GM18868 (cell line): Measurements from ENCODE around the gene SPINT4.
"Not testable (repeated sequence)": the region's sequence is repeated elsewhere in the genome, so short reads cannot be mapped to it uniquely, and the experiment has no call there.

Experiments used
- ATAC-seq: cut with Tn5 transposase; IDR thresholded peaks from one replicate; pipeline ENCODE4 v1.9.1; 2021; ENCODE audit warnings: mild to moderate bottlenecking, moderate library complexity; ENCODE audit not compliant: unreplicated experiment

Gene SPINT4

DNA sequence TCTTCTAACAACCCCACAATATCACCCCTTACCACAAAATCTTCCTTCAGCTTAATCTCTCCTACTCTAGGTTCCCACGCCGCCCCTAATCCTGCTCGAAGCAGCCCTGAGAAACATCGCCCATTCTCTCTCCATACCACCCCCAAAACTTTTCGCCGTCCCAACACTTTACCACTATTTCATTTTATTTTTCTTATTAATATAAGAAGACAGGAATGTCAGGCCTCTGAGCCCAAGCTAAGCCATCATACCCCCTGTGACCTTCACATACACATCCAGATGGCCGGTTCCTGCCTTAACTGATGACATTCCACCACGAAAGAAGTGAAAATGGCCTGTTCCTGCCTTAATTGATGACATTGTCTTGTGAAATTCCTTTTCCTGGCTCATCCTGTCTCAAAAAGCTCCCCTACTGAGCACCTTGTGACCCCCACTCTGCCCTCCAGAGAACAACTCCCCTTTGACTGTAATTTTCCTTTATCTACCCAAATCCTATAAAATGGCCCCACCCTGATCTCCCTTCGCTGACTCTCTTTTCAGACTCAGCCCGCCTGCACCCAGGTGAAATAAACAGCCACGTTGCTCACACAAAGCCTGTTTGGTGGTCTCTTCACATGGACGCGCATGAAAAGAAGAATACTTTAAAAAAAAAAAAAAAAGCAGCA is 42.6 kb downstream of the SPINT4 start:
- not testable (repeated sequence) for ATAC-seq

DNA sequence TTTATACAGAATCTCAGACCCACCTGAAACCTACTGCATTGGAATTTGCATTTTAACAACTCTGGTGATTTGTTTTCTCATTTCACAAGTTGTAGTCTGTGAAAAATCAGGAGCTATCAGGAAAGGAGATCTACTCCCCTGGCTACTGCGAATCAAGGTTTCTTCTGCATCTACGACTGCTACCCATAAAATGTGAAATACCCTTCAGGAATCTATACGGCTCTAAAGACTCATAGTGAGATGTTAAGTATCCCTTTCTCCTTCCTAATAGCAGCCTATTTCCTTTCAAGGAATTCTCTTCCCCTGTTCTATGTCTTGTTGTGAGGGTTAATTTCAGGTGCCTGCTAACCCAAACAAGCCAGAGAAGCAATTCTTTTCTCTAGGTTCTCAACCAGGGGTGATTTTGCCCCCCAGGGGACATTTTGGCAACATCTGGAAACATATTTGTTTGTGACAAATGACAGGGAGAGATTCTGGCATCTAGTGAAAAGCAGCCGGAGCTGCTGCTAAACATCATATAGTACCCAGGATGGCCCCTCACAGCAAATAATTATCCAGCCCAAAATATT is 43.2 kb downstream of the SPINT4 start:
- ATAC-seq: no peak

DNA sequence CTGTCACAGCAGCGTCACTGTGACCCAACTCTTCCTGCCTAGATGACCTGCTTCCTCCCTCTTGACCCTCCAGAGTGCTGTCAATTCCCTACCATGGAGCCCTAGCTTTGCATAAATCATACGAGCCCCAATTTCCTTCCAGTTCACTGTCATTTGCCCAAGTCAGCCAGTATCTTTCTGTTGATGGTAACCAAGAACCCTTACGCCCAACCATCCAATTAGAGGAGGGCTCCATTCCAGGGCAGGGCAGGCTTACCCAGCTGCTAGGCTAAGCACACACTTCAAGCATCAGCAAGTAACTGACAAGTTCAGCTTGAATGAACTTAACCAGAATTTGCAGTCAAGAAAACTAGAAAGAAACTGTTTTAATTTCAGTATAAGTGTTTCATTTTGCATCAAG is 43.8 kb downstream of the SPINT4 start:
- ATAC-seq: no peak

DNA sequence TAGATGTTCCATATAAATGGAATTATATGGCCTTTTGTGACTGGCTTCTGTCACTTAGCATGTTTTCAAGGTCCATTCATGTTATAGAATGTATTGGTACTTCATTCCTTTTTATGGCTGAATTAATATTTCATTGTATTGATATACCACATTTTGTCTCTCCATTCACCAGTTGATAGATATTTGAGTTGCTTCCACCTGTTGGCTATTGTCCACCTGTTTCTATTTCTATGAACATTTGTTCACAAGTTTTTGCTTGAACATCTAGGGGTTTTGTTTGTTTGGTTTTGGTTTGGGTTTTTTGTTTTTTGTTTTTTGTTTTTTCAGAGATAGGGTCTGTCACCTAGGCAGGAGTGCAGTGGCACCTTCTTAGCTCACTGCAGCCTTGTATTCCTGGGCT is 46.3 kb downstream of the SPINT4 start:
- ATAC-seq: no peak

DNA sequence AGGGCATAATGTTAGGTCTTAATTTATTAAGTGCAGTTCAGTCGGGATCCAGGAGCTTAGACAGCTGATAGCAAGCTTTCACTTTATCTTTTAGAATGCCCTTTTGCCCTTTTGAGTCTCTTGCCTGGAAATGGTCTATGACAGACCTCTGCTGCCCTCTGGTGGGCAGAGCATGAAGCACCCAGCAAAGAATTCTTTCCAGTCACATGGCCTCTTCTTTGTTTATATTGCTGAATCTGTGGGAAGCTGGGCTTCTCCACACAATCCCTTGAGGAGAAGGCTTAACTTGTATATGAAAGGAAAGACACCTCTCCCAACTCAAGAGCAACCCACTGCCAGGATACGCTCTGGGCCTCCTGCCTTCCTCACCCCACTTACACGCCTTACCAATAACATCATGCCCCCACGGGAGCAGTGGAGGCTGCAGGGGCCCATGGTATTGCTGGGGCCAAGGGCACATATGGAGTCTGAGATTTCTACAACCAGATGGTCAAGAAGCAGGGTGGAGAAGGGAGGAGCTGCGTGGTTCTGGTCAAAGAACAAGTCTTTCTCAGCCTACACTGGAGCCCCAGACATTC is 49.1 kb downstream of the SPINT4 start:
- no peak for ATAC-seq

DNA sequence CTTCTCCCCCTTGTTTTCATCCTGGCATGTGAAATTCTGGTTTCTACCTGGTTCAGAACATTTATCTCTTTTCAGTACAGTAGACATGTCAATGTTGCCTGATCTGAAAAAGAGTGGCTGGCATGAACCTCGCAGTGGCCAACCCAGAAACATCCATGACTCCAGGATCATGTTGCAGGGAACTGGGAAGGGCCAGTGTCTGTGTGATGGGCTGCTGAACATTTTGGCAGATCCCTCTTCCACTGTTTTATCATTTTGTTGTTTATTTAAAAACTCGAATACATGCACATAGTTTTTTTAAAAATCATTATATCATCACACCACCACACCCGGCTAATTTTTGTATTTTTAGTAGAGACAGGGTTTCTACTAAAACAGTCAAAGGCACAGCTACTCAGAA is 50.5 kb downstream of the SPINT4 start:
- ATAC-seq: no peak

DNA sequence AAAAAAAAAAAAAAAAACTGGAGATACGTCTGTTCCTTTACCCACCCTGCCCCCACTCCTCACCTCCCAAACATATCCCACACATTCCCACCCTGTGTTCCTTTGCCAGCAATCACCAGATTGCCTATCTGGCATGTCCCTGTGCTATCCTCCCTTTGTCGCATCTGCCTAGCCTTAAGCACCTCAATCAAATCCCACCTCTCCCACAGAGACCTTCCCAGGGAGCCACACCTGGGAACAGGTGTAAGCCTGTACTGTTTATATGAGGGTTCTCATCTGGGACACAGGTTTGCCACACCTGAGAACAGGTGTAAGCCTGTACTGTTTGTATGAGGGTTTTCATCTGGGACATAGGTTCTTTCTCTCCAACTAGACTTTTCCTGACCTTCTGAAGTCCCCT is 52.8 kb downstream of the SPINT4 start:
- no peak for ATAC-seq

DNA sequence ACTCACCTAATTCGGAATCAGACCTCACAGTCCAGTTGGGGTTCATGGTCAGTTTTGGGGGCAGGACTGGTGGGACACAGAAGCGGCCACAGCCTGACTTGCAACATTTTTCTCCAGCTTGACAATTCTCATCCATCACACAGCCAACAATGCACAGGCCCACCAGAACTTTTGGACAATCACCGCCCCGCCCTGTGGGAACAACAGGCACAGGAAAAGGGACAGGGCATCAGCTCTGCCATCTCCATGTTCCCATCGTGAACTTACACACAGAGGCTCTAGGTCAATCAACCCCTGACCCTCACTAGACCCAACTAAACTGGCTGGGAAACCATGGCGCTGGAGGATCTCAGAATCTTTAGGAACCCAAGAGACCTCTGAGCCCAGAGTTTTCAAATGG is 53.3 kb downstream of the SPINT4 start:
- ATAC-seq: no peak
